Tibial artery (tissue), 4 donors: ENCODE results near the gene CCDC9B.
A peak's percentile ranks its signal among the peaks of the same experiment; 100 is the strongest.

ENCODE experiments used
- DNase-seq, 2 donors: peaks; one replicate each; pipeline ENCODE4 v3.0.0-alpha.2; 2019
- H3K27ac ChIP-seq, 2 donors: fragments of 200-600 bp; sonication (generic) in 1 of 2; 1 replicate in 1 of 2; 2 replicates in 1 of 2; pipeline ENCODE4 v1.5.1; 2018 to 2019; ENCODE audit warnings: mild to moderate bottlenecking in 1 of 2
- H3K27me3 ChIP-seq, 2 donors: fragments of 200-600 bp; sonication (generic) in 1 of 2; one replicate each; pipeline versions ENCODE4 v1.5.1 to v1.6.0; 2016 to 2019
- H3K36me3 ChIP-seq, 3 donors: fragments of 200-600 bp; sonication (generic) in 2 of 3; one replicate each; pipeline ENCODE4 v1.5.1; 2016 to 2019; ENCODE audit warnings: mild to moderate bottlenecking in 2 of 3
- H3K4me1 ChIP-seq, 4 donors: fragments of 200-600 bp; sonication (generic) in 2 of 4; 1 replicate in 3 of 4; 2 replicates in 1 of 4; pipeline ENCODE4 v1.5.1; 2016 to 2019
- H3K4me3 ChIP-seq, 2 donors: fragments of 200-600 bp; sonication (generic) in 1 of 2; 1 replicate in 1 of 2; 2 replicates in 1 of 2; pipeline ENCODE4 v1.5.1; 2018 to 2019; ENCODE audit warnings: mild to moderate bottlenecking in 2 of 2
- H3K9me3 ChIP-seq, 3 donors: fragments of 200-600 bp; sonication (generic) in 1 of 3; one replicate each; pipeline ENCODE4 v1.5.1; 2016 to 2019
- intact Hi-C: fragments of 100-400 bp; cut with DNase I; formaldehyde crosslinking; loops from one replicate; pipeline ENCODE4 v1.15.0; 2023; ENCODE audit warnings: low total_unique reads
- TF ChIP-seq, protein P1 (sequence below), 2 experiments: fragments of 200-600 bp in 1 of 2; fragments of 450-650 bp in 1 of 2; IDR thresholded peaks; one replicate each; pipeline ENCODE4 v1.5.1; 2017 to 2019; ENCODE audit warnings: antibody characterized with exemption in 2 of 2, mild to moderate bottlenecking in 1 of 2, moderate library complexity in 1 of 2

Gene CCDC9B

DNA sequence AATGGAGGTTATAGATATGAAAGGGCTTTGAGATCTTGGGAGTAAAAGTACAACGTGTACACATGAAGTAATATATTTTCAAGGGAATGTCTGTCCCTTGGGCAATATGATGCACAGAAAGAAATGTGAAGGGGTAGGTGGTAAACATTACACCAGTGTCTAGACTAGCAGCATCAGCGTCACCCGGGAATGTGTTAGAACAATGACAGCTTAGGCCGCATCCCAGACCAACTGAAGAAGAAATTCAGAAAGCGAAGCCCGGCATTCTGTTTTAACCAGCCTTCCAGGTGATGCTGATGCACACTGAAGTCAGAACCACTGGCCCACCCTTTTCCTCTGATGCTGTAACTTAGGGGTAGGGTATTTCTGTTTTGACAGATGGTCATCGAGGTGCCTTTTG lies 10.9 kb downstream of the CCDC9B start:
- no peak for DNase-seq
- H3K4me3 ChIP-seq: no peak overlapping the region
- no peaks in the 10 kb centered on the region for H3K9me3 ChIP-seq
- H3K27me3 ChIP-seq: no peaks in the 10 kb centered on the region
- peaks cover 0 to 94% (median 69%) of the 10 kb centered on the region in 4 donors for H3K4me1 ChIP-seq
- H3K27ac ChIP-seq: peak overlapping the region; percentile 90 to 92
- intact Hi-C loops: no loop called here
- H3K36me3 ChIP-seq: peaks cover 0 to 8% (median 0%) of the 10 kb centered on the region in 3 donors
- TF ChIP-seq, protein P1, sequence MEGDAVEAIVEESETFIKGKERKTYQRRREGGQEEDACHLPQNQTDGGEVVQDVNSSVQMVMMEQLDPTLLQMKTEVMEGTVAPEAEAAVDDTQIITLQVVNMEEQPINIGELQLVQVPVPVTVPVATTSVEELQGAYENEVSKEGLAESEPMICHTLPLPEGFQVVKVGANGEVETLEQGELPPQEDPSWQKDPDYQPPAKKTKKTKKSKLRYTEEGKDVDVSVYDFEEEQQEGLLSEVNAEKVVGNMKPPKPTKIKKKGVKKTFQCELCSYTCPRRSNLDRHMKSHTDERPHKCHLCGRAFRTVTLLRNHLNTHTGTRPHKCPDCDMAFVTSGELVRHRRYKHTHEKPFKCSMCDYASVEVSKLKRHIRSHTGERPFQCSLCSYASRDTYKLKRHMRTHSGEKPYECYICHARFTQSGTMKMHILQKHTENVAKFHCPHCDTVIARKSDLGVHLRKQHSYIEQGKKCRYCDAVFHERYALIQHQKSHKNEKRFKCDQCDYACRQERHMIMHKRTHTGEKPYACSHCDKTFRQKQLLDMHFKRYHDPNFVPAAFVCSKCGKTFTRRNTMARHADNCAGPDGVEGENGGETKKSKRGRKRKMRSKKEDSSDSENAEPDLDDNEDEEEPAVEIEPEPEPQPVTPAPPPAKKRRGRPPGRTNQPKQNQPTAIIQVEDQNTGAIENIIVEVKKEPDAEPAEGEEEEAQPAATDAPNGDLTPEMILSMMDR (IDR thresholded peaks at IDR 0.05): no peak

DNA sequence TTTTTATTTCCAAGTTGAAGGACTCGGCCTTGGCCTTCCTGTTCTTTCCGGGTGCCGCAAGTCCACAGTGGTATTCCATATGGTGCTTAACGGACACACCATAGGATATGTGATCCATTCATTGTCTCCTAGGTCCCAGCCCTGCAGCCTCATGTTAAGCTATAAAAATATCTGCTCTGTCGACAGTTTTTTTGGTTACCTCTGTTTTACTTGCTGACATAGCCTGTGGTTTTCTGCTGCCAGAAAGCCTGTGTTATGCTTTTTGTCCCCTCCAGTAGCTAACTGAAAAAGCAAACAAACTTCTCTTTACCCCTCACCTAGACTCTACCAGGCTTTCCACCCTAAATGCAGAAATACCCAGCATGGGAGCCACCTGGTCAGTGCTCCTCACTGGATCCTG lies 12.0 kb downstream of the CCDC9B start:
- Histone ChIP-seq H3K4me1 (peaks cover 0 to 83% (median 61%) of the 10 kb centered on the region in 4 donors), H3K27ac (peak overlapping the region; percentile 90 to 92), H3K9me3 (no peaks in the 10 kb centered on the region), H3K27me3 (no peaks in the 10 kb centered on the region), H3K4me3 (peak overlapping the region; percentile 75 to 97), H3K36me3 (peaks cover 0 to 8% (median 0%) of the 10 kb centered on the region in 3 donors)
- intact Hi-C loops: no loop called here
- TF ChIP-seq, protein P1 (IDR thresholded peaks at IDR 0.05): no peak
- no peak for DNase-seq

DNA sequence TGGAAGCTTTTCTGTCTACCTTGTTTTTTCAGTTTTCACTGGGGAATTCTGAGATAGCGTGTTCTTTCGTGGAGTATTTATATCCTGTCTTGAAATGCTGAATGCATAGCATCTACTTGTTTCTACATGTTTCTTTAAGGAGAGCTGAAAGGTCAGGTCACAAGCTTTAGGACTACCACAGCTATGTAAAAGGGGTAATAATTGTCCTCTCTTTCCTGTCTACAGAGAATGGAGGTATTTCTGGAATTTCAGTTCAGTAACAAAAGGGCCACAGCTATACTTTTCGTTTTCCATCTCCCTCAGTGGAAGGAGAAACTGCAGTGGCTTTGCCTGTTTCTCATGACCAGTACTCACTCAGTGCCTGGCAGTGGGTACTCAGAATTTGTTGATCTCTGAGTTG lies 12.6 kb downstream of the CCDC9B start:
- TF ChIP-seq, protein P1 (IDR thresholded peaks at IDR 0.05): no peak
- intact Hi-C loops: no loop called here
- Histone ChIP-seq H3K36me3 (peaks cover 0 to 8% (median 0%) of the 10 kb centered on the region in 3 donors), H3K27ac (peak overlapping the region; percentile 90 to 92), H3K4me1 (peaks cover 0 to 78% (median 58%) of the 10 kb centered on the region in 4 donors), H3K9me3 (no peaks in the 10 kb centered on the region), H3K27me3 (no peaks in the 10 kb centered on the region), H3K4me3 (peak overlapping the region; percentile 75 to 97)
- no peak for DNase-seq

DNA sequence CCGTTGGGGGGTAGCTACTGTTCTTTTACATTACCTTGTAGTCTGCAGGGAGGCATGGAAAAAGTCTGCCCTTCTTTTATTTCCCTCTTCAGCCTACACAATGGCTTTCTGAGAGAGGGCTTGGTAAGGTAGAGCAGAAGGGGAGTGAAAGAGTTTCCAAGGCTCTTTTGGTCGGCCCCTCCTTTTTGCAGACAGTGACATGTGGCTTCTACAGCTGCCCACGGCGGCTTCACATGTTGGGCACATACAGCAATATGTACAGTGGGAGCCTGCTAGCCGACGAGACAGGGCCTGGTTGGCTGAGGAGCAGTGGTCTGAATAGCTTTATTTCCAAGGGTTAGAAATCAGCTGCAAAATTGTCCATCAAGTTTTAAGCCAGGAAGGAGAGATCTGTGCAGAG lies 13.3 kb downstream of the CCDC9B start:
- H3K27ac ChIP-seq: peak overlapping the region; percentile 90 to 92
- peak overlapping the region; percentile 75 to 97 for H3K4me3 ChIP-seq
- TF ChIP-seq, protein P1 (IDR thresholded peaks at IDR 0.05): no peak
- H3K27me3 ChIP-seq: no peaks in the 10 kb centered on the region
- peaks cover 0 to 77% (median 64%) of the 10 kb centered on the region in 4 donors for H3K4me1 ChIP-seq
- DNase-seq: no peak
- no peaks in the 10 kb centered on the region for H3K9me3 ChIP-seq
- peaks cover 0 to 7% (median 0%) of the 10 kb centered on the region in 3 donors for H3K36me3 ChIP-seq
- intact Hi-C loops: no loop called here

DNA sequence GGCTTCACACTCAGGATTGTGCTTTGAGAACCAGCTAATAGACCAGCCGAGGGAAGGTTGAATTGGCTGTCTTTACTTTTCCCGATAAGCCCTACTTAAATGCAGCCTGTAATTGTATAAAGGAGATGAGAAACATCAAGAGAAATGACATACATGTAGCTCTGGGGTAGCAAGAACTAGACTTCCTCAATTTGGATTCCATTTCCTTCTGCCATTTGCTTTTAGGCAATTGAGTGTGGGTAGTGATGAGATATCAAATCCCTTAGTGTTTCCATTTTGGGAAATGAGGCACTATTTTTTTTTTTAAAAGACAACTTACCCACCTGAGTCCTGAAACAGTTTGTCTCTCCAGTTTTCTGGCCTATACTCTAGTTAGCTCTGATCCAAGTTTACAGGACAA lies 15.0 kb downstream of the CCDC9B start:
- Histone ChIP-seq H3K9me3 (no peaks in the 10 kb centered on the region), H3K4me3 (peak overlapping the region; percentile 75 to 97), H3K27me3 (no peaks in the 10 kb centered on the region), H3K27ac (peak overlapping the region; percentile 90 to 92), H3K4me1 (peaks cover 0 to 76% (median 64%) of the 10 kb centered on the region in 4 donors), H3K36me3 (no peaks in the 10 kb centered on the region)
- intact Hi-C loops: no loop called here
- no peak for DNase-seq
- TF ChIP-seq, protein P1 (IDR thresholded peaks at IDR 0.05): no peak

DNA sequence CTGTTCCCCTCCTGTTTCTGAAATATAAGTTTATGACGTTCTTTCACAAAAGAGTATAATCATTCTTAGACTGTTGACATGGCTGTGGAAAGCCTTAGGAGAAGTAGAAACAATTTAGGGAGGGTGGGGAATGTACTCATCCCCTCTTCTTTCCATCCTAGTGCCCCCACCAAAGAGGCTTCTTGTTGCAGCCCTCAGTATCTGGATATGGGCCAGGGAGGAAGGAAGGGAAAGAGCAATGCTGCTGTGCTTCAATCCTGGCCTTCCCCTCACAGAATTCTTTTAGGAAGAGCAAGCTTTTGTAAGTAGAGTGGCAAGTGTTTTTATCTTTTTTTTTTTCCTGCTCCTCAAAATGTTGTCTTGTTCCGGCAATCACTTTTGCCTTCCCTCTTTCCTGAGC lies 15.6 kb downstream of the CCDC9B start:
- TF ChIP-seq, protein P1 (IDR thresholded peaks at IDR 0.05): no peak
- peak in 1 of 2 donors; percentile 59 for DNase-seq
- Histone ChIP-seq H3K27ac (peak overlapping the region; percentile 90 to 92), H3K9me3 (no peaks in the 10 kb centered on the region), H3K4me3 (peak overlapping the region; percentile 75 to 97), H3K4me1 (peaks cover 0 to 71% (median 59%) of the 10 kb centered on the region in 4 donors), H3K36me3 (no peaks in the 10 kb centered on the region), H3K27me3 (no peaks in the 10 kb centered on the region)
- intact Hi-C loops: no loop called here
